ENCODE measurements around the gene CTBP2.

CTBP2 gene

GRCh38 chr10:125035588-125036295, 124.6 kb downstream of the CTBP2 start:
- no peak overlapping the region for H3K4me3 ChIP-seq (ENCODE audit: low read depth, low read length)
- no peak for TF ChIP-seq CTCF (IDR thresholded peaks at IDR 0.05; ENCODE audit: low read depth, low read length, missing control alignments)

GRCh38 chr10:125035136-125035535, 125.2 kb downstream of the CTBP2 start:
- in situ Hi-C loops (cut with HindIII; ENCODE audit: low sequenced_read_pairs) = no loop called here
- TF ChIP-seq CTCF (IDR thresholded peaks at IDR 0.05; ENCODE audit: low read depth, low read length, missing control alignments) = no peak
- DNase-seq (ENCODE audit: low read depth) = peak; percentile 90
- peak overlapping the region; percentile 6 for H3K4me3 ChIP-seq (ENCODE audit: low read depth, low read length)

More at GRCh38 chr10:125035588-125036295, 124.6 kb downstream of the CTBP2 start:
- no peak for DNase-seq (ENCODE audit: low read depth)
- in situ Hi-C loops (cut with HindIII; ENCODE audit: low sequenced_read_pairs) = no loop called here

- H3K4me3 ChIP-seq (ENCODE audit: low read depth, low read length) = no peak overlapping the region
- DNase-seq (ENCODE audit: low read depth) = no peak
- no peak for TF ChIP-seq CTCF (IDR thresholded peaks at IDR 0.05; ENCODE audit: low read depth, low read length, missing control alignments)
- in situ Hi-C loops (cut with HindIII; ENCODE audit: low sequenced_read_pairs) = loop anchor here (5.0 kb wide), 1 partner anchor 43 kb away; no protein-coding TSS in a partner anchor
These were observed 125.7 kb downstream of the CTBP2 start for GRCh38 chr10:125034675-125035074.

GRCh38 chr10:125033146-125033924, 127.0 kb downstream of the CTBP2 start:
- in situ Hi-C loops (cut with HindIII; ENCODE audit: low sequenced_read_pairs) = loop anchor here (5.0 kb wide), 1 partner anchor 44 kb away; no protein-coding TSS in a partner anchor
- H3K4me3 ChIP-seq (ENCODE audit: low read depth, low read length) = no peak overlapping the region
- DNase-seq (ENCODE audit: low read depth) = no peak
- no peak for TF ChIP-seq CTCF (IDR thresholded peaks at IDR 0.05; ENCODE audit: low read depth, low read length, missing control alignments)

- DNase-seq (ENCODE audit: low read depth) = no peak
- in situ Hi-C loops (cut with HindIII; ENCODE audit: low sequenced_read_pairs) = loop anchor here (5.0 kb wide), 1 partner anchor 45 kb away; no protein-coding TSS in a partner anchor
- H3K4me3 ChIP-seq (ENCODE audit: low read depth, low read length) = no peak overlapping the region
- TF ChIP-seq CTCF (IDR thresholded peaks at IDR 0.05; ENCODE audit: low read depth, low read length, missing control alignments) = no peak
These were observed 127.8 kb downstream of the CTBP2 start for GRCh38 chr10:125032474-125033020.

- no peak for DNase-seq (ENCODE audit: low read depth)
- no peak for TF ChIP-seq CTCF (IDR thresholded peaks at IDR 0.05; ENCODE audit: low read depth, low read length, missing control alignments)
- H3K4me3 ChIP-seq (ENCODE audit: low read depth, low read length) = no peak overlapping the region
- in situ Hi-C loops (cut with HindIII; ENCODE audit: low sequenced_read_pairs) = loop anchor here (5.0 kb wide), 1 partner anchor 47 kb away; no protein-coding TSS in a partner anchor
These were observed 129.7 kb downstream of the CTBP2 start for GRCh38 chr10:125030567-125031197.
